SKM-1 (cell line): Measurements from ENCODE around the gene ADCY3.

Source experiments
- DNase-seq: peaks from one replicate; lab custom pipeline; 2025; ENCODE audit not compliant: unreplicated experiment; lab: John Stamatoyannopoulos, UW

ADCY3 gene

GRCh38 chr2:24875901-24876300 is 44.1 kb downstream of the ADCY3 start:
- no peak for DNase-seq

GRCh38 chr2:24875272-24875671 is 44.8 kb downstream of the ADCY3 start:
- no peak for DNase-seq

- DNase-seq = no peak
Observed at GRCh38 chr2:24874035-24874434, 46.0 kb downstream of the ADCY3 start.

GRCh38 chr2:24873619-24874018 is 46.4 kb downstream of the ADCY3 start:
- DNase-seq = no peak

GRCh38 chr2:24872344-24873115 is 47.5 kb downstream of the ADCY3 start:
- no peak for DNase-seq

GRCh38 chr2:24871852-24872333 is 48.1 kb downstream of the ADCY3 start:
- no peak for DNase-seq

- DNase-seq = no peak
Observed at GRCh38 chr2:24870891-24871705, 48.9 kb downstream of the ADCY3 start.

- no peak for DNase-seq
Observed at GRCh38 chr2:24870440-24870839, 49.6 kb downstream of the ADCY3 start.

- no peak for DNase-seq
Observed at GRCh38 chr2:24866946-24867345, 53.1 kb downstream of the ADCY3 start.

- DNase-seq = no peak
Observed at GRCh38 chr2:24863641-24864040, 56.4 kb downstream of the ADCY3 start.

GRCh38 chr2:24861500-24861899 is 58.5 kb downstream of the ADCY3 start:
- DNase-seq = no peak

- DNase-seq = no peak
Observed at GRCh38 chr2:24860631-24861030, 59.4 kb downstream of the ADCY3 start.

- DNase-seq = no peak
Observed at GRCh38 chr2:24859968-24860600, 60.0 kb downstream of the ADCY3 start.

GRCh38 chr2:24858996-24859395 is 61.0 kb downstream of the ADCY3 start:
- DNase-seq = no peak

GRCh38 chr2:24857746-24858145 is 62.3 kb downstream of the ADCY3 start:
- no peak for DNase-seq

GRCh38 chr2:24856791-24857211 is 63.2 kb downstream of the ADCY3 start:
- no peak for DNase-seq

GRCh38 chr2:24855726-24856125 is 64.3 kb downstream of the ADCY3 start:
- DNase-seq = no peak

GRCh38 chr2:24855022-24855622 is 64.9 kb downstream of the ADCY3 start:
- no peak for DNase-seq

GRCh38 chr2:24853996-24854395 is 66.0 kb downstream of the ADCY3 start:
- DNase-seq = no peak

GRCh38 chr2:24853046-24853445 is 67.0 kb downstream of the ADCY3 start:
- no peak for DNase-seq

- no peak for DNase-seq
Observed at GRCh38 chr2:24852431-24853020, 67.5 kb downstream of the ADCY3 start.
